ENCODE data around the gene WFDC1.

WFDC1 gene

DNA sequence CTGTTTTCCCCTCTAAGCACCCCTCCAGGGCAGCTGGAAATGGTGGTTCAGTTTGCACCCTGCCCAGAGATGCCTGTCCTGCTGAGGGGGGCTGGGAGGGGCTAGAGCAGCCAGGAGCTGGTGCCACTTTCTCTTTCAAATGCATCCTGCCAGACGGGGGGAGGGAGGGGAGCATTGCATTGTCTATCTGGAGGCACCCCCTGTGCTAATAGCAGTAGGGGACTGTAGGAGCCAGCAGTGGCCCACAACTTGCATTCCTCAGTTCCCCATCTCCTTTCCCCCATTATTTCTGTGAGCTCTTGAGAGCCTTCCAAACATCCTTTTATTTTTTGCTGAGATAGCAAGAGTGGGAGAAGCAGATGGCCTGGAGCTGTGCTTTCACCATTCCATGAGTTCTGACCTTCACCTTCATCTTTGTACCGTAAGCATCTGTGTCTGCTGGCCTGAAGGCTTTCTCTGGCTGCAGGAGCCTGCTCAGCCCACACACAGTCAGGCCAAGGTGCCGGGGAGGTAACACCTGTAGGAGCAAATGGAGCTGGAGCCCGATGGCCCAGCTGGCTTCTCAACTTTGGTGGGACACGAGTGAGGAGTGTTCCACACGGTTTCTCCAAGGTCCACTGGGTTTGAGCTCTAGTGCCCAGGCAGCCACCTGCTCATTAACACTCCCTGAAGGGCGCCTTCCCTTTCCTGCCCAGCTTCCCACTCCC is 5.2 kb downstream of the WFDC1 start:
- no peak overlapping the region for H3K4me3 ChIP-seq (ENCODE audit: low read depth, low read length)

DNA sequence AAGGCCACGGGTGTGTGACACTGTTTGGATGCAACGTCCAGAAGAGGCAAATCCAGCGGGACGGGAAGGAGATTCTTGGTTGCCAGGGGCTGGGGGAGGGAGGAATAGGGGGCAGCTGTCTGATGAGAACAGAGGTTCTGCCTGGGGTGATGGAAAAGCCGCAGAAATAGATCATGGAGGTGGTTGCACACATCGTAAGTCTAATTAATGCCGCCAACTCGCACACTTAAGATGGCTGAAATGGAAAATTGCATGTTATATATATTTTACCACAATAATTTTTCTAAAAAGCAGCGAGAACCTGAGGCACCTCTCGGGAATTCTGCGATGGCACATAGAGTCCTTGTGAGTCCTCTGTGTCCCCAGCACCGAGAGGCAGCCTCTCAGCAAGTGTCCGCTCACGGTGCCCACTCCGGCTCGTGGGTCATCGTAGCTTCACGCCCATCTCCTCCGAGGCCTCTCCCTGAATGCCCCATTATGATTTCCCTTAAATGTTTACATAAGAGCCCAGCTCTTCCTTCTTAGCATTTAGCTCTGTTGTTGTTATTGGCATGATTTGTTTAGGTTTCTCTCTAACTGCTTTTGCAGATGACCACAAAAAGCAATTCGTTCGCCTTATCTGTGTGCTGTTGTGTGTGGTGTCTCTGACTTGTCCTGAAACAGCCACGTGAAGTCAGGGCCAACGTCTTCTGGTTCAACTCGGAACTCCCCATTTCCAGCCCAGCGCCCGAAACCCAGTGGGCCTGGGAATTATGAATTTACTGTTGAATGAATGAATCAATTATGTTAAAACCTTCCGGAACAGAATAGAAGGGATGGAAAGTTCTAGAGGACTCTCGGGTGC is 7.7 kb downstream of the WFDC1 start:
- no peak overlapping the region for H3K4me3 ChIP-seq (ENCODE audit: low read depth, low read length)

- H3K4me3 ChIP-seq (ENCODE audit: low read depth, low read length): no peak overlapping the region
Observed at GRCh38 chr16:84303023-84303422, 8.3 kb downstream of the WFDC1 start.

- no peak overlapping the region for H3K4me3 ChIP-seq (ENCODE audit: low read depth, low read length)
Observed at GRCh38 chr16:84303516-84303915, 8.8 kb downstream of the WFDC1 start.

DNA sequence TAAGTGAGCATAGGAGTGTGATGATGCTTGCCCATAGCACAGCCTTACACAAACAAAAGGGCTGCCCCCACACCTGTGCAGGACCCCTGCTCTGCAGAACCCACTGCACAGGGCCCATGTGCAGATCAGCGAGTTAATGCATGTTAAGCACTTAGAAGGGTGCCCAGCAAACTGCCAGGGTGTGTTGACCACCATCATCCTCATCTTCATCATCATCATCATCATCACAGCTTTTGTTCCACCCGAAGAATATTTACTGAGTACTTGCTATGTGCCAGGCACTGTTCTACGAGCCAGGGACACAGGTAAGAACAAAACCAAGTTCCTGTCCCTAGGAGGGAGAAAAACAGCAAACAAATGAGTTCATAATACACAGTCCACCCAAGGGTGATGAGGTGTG is 11.9 kb downstream of the WFDC1 start:
- no peak overlapping the region for H3K4me3 ChIP-seq (ENCODE audit: low read depth, low read length)

DNA sequence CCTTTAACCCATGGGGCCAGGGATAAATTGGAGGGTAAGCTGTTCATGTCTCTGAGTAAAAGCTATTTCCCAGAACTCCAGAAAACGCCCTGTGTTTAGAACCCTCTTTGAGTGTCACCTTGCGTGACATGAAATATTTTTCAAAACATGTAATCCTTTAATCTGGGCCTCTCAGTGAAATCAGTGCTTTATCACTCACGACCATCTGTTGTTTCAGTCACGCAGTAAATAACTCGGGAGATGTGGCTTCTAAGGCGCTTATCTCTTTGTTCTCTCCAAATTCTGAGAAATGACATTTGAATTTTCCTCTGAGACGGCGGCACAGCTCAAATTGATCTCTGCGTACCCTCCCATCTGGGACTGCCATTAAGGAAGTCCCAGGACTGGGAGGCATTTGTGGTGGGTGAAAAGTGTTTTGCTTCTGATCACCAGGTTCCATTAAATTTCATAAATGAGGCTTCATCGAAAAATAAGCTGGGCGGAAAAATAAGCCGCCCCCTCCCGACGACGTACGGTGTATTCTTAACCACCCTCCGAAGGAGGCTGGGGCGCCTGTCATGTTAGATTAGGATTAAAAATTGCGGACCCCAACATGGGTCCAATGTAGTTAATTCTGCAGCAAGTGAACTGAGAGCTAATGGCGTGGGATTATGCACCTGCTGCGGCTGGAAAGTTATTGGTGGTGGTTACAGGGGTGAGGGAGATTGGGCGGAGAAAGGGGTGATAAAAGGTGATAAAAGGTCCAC is 12.7 kb downstream of the WFDC1 start:
- no peak overlapping the region for H3K4me3 ChIP-seq (ENCODE audit: low read depth, low read length)

DNA sequence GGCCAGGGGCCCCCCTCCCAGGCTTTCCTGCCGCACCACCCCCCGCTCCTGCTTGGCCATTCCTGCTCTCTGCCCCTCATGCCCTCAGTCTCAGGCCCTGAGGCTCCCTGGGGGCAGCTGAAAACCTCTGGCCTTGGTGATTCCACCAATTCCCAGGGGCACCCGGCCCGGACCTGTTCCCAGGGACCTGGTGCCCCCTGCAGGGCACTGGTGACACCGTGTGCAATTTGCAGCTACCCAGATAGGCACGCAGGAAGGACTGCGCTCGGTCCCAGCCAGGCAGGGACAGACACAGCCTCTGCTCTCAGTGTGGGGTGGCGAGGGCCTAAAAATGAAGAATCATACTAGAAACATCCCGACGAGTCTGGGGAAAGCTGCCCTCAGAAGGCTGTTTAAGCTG is 13.4 kb downstream of the WFDC1 start:
- H3K4me3 ChIP-seq (ENCODE audit: low read depth, low read length): no peak overlapping the region

GRCh38 chr16:84310642-84311041 is 16.0 kb downstream of the WFDC1 start:
- H3K4me3 ChIP-seq (ENCODE audit: low read depth, low read length): no peak overlapping the region

DNA sequence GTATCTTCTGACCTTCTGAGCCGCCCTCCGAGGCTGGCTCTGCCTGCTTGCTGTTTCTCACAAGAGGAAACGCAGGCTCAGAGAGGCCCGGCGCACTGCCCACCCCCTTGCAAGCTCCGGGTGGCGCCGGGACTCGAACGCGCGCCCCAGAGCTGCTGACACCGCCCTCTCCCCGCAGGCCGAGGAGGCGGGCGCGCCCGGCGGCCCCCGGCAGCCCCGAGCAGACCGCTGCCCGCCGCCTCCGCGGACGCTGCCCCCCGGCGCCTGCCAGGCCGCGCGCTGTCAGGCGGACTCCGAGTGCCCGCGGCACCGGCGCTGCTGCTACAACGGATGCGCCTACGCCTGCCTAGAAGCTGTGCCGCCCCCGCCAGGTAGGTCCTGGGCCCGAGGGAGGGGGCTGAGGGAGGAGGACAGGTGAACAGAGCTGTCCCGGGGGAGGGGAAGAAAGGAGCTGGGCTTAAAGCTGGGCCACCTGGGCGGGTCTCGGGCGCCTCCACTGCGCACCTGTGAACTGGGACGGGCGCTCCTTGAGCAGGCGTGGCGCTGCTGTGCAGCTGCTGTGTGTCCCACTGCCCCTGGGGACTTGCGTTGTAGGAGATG is 18.2 kb downstream of the WFDC1 start:
- H3K4me3 ChIP-seq (ENCODE audit: low read depth, low read length): peak overlapping the region; percentile 18

DNA sequence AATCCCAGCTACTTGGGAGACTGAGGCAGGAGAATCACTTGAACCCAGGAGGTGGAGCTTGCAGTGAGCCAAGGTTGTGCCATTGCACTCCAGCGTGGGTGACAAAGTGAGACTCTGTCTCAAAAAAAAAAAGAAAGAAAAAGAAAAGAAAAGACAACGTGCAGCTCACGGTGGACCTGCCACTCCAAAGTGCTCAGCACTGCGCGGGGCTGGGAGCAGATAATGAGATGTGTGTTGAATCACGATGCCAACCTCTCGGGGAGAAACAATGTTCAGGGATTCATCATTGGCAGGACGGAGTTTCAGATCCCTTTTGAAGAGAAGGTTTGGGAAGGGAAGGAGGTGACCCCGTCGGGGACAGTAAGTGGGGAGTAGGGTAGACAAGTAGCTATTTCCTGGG is 19.2 kb downstream of the WFDC1 start:
- H3K4me3 ChIP-seq (ENCODE audit: low read depth, low read length): no peak overlapping the region

- H3K4me3 ChIP-seq (ENCODE audit: low read depth, low read length): no peak overlapping the region
Observed at GRCh38 chr16:84314373-84314772, 19.7 kb downstream of the WFDC1 start.

GRCh38 chr16:84314814-84315213 is 20.1 kb downstream of the WFDC1 start:
- no peak overlapping the region for H3K4me3 ChIP-seq (ENCODE audit: low read depth, low read length)

DNA sequence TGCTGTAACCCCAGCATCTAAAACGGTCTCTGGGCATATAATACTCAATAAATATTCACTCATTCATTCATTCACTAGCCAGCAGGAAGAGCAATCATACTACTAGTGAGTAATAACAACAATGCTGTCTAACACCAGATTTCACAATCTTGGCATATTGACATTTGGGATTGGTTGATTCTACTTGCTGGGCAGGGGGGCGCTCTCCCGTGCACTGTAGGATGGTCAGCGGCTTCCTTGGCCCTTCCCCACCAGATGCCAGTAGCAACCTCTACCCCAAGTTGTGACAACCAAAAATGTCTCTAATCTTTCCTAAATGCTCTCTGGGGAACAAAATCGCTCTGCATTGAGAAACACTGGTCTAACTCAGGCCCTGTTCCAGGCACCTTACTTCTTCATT is 20.7 kb downstream of the WFDC1 start:
- H3K4me3 ChIP-seq (ENCODE audit: low read depth, low read length): no peak overlapping the region

GRCh38 chr16:84318091-84318975 is 23.7 kb downstream of the WFDC1 start:
- H3K4me3 ChIP-seq (ENCODE audit: low read depth, low read length): no peak overlapping the region

DNA sequence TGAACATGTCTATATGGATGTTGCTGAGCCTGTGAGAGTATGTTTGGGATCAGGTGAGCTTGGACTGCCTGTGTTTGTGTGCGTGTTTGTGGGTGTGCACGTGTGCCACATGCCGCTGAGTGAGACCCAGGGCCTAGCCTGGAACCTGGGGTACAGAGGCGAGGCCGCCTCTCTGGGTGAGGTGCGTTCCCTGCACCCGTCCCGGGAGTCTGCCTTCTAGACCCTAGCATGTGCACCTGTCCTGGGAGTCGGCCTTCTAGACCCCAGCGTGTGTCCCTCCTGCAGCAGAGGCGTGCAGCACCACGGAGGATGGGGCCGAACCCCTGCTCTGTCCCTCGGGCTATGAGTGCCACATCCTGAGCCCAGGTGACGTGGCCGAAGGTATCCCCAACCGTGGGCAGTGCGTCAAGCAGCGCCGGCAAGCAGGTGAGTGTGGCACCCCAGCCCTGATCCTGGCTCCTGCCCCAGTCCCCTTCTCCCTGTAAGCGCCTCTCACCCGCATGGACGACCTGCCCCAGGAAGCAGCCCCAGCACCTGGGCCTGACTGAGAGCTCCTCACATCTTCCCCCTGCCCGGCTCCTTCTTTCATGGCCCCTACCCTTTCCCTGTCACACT is 24.6 kb downstream of the WFDC1 start:
- H3K4me3 ChIP-seq (ENCODE audit: low read depth, low read length): no peak overlapping the region

DNA sequence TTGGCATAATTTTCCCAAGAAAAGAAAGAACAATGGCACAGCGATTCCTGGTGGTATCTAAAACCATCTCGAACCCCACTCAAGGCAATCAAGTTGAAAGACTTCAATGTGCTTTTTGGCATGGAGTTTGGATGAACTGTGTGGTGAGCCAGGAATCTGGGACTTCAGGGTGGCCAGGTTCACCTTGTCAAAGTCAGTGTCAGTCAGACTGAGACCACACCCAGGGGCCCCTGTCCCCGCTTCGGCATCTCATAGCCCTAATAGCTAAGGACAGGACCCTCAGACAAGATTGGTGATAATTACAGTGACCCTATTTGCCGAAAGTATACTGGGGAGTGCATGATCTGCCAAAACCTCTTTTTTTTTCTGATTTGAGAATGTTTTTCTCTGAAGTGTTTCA is 25.8 kb downstream of the WFDC1 start:
- H3K4me3 ChIP-seq (ENCODE audit: low read depth, low read length): no peak overlapping the region

- no peak overlapping the region for H3K4me3 ChIP-seq (ENCODE audit: low read depth, low read length)
Observed at GRCh38 chr16:84321932-84322331, 27.3 kb downstream of the WFDC1 start.

- H3K4me3 ChIP-seq (ENCODE audit: low read depth, low read length): no peak overlapping the region
Observed at GRCh38 chr16:84322749-84323148, 28.1 kb downstream of the WFDC1 start.

GRCh38 chr16:84323606-84324005 is 28.9 kb downstream of the WFDC1 start:
- no peak overlapping the region for H3K4me3 ChIP-seq (ENCODE audit: low read depth, low read length)
